NCI-H446 treated with DMSO at 0.1 percent for 48 hours (cell line): ENCODE measurements around the gene CDH10.

Experiments
- DNase-seq: peaks from one replicate; lab custom pipeline; 2025; lab: John Stamatoyannopoulos, UW

Gene CDH10

GRCh38 chr5:24644761-24645160 is at the start of gene CDH10:
Gene CDH10, minus strand, starts transcription at chr5:24644978. Its CDS starts 51,488 bp downstream, at chr5:24593490.
- no peak for DNase-seq

- DNase-seq, result no peak
Observed at GRCh38 chr5:24693609-24694008, 48.8 kb upstream of the CDH10 start.

GRCh38 chr5:24691074-24691473 is 46.3 kb upstream of the CDH10 start:
- DNase-seq, result no peak

- DNase-seq, result no peak
Observed at GRCh38 chr5:24681106-24681505, 36.3 kb upstream of the CDH10 start.

- DNase-seq, result no peak
Observed at GRCh38 chr5:24668050-24668449, 23.3 kb upstream of the CDH10 start.

- no peak for DNase-seq
Observed at GRCh38 chr5:24649531-24649930, 4.8 kb upstream of the CDH10 start.

- DNase-seq, result no peak
Observed at GRCh38 chr5:24646915-24647314, 2.1 kb upstream of the CDH10 start.

- DNase-seq, result no peak
Observed at GRCh38 chr5:24645483-24645882, 705 bp upstream of the CDH10 start.

- no peak for DNase-seq
Observed at GRCh38 chr5:24643880-24644279, 898 bp downstream of the CDH10 start.

GRCh38 chr5:24643156-24643555 is 1.6 kb downstream of the CDH10 start:
- DNase-seq, result no peak

GRCh38 chr5:24642022-24642421 is 2.8 kb downstream of the CDH10 start:
- peak; percentile 53 for DNase-seq

- no peak for DNase-seq
Observed at GRCh38 chr5:24635209-24635608, 9.6 kb downstream of the CDH10 start.

- DNase-seq, result peak; percentile 53
Observed at GRCh38 chr5:24633715-24634325, 11.0 kb downstream of the CDH10 start.

- no peak for DNase-seq
Observed at GRCh38 chr5:24632353-24632752, 12.4 kb downstream of the CDH10 start.

- DNase-seq, result no peak
Observed at GRCh38 chr5:24630918-24631317, 13.9 kb downstream of the CDH10 start.

GRCh38 chr5:24629798-24630197 is 15.0 kb downstream of the CDH10 start:
- no peak for DNase-seq

GRCh38 chr5:24624872-24625271 is 19.9 kb downstream of the CDH10 start:
- DNase-seq, result no peak

GRCh38 chr5:24623624-24624023 is 21.2 kb downstream of the CDH10 start:
- DNase-seq, result no peak

- DNase-seq, result no peak
Observed at GRCh38 chr5:24623031-24623430, 21.7 kb downstream of the CDH10 start.

- peak; percentile 78 for DNase-seq
Observed at GRCh38 chr5:24621792-24622191, 23.0 kb downstream of the CDH10 start.

- DNase-seq, result no peak
Observed at GRCh38 chr5:24616566-24616965, 28.2 kb downstream of the CDH10 start.

- DNase-seq, result no peak
Observed at GRCh38 chr5:24615159-24615558, 29.6 kb downstream of the CDH10 start.

GRCh38 chr5:24609706-24610105 is 35.1 kb downstream of the CDH10 start:
- peak; percentile 96 for DNase-seq

- peak; percentile 77 for DNase-seq
Observed at GRCh38 chr5:24606971-24607370, 37.8 kb downstream of the CDH10 start.

GRCh38 chr5:24602188-24602587 is 42.6 kb downstream of the CDH10 start:
- DNase-seq, result no peak
